HepG2 (cell line): Measurements from ENCODE around the gene GPR179. TPM values are rescaled to one million over a fixed set of nuclear protein-coding genes. Genes with fewer than 3 reads are reported as not detected.

Experiments
- ATAC-seq: fragments of 200-7000 bp; cut with Tn5 transposase; 3 replicates; pipeline ENCODE4 v1.9.1; 2020; ENCODE audit warnings: mild to moderate bottlenecking, moderate library complexity
- BruUV-seq: library from RNA; stranded (reverse); fragments of 400-500 nt; replicated peaks from 2 replicates; lab custom pipeline; 2021; lab: Mats Ljungman, UMichigan
- CTCF ChIA-PET: fragments of 300-600 bp; formaldehyde crosslinking; extraction: SDS; loops from one replicate; lab custom pipeline; 2021; ENCODE audit warnings: low total read pairs, inconsistent platforms, low intra/inter-chr PET ratio; lab: Yijun Ruan, JAX
- POLR2A ChIA-PET: fragments of 350-600 bp; sonication (Branson Sonifier 250); formaldehyde crosslinking; loops from one replicate; lab custom pipeline; 2020; ENCODE audit warnings: antibody characterized with exemption, inconsistent platforms; lab: Yijun Ruan, JAX
- DNase-seq: peaks from one replicate; pipeline ENCODE4 v3.0.0-alpha.2; 2015; ENCODE audit warnings: low spot score
- FAIRE-seq: peaks from 3 replicates; lab custom pipeline; 2011; peaks lifted over from hg19 to GRCh38; lab: Jason Lieb, UNC
- H2AFZ ChIP-seq: one replicate; pipeline ENCODE4 v1.6.1; 2011; ENCODE audit warnings: low read length, inconsistent platforms
- H3K27ac ChIP-seq: fragments of 300-600 bp; 3 replicates; pipeline ENCODE4 v1.8.0; 2011; ENCODE audit warnings: mixed run types, mild to moderate bottlenecking, mixed read lengths, low read length, inconsistent platforms; ENCODE audit not compliant: insufficient read depth; ENCODE audit errors: extremely low read length
- H3K27me3 ChIP-seq, 2 experiments: fragments of 200-600 bp in 1 of 2; 2 replicates in 1 of 2; 3 replicates in 1 of 2; pipeline versions ENCODE4 v1.6.0 to v1.8.0; 2011; ENCODE audit warnings: low read length in 2 of 2, mild to moderate bottlenecking in 2 of 2, moderate library complexity in 2 of 2, inconsistent platforms in 1 of 2; ENCODE audit not compliant: insufficient read depth in 2 of 2, control insufficient read depth in 1 of 2
- H3K36me3 ChIP-seq, 2 experiments: fragments of 200-600 bp in 1 of 2; replicated peaks in 1 of 2; 2 replicates in 1 of 2; 3 replicates in 1 of 2; pipeline versions ENCODE4 v1.5.1 to v1.8.0; 2011; ENCODE audit warnings: low read length in 2 of 2, inconsistent platforms in 1 of 2; ENCODE audit not compliant: insufficient read depth in 2 of 2, control insufficient read depth in 1 of 2
- H3K4me1 ChIP-seq: 2 replicates; pipeline ENCODE4 v1.5.1; 2012; ENCODE audit warnings: low read length, inconsistent platforms; ENCODE audit not compliant: insufficient read depth
- H3K4me2 ChIP-seq: 2 replicates; pipeline ENCODE4 v1.6.0; 2011; ENCODE audit warnings: low read depth, low read length, inconsistent platforms
- H3K4me3 ChIP-seq, 3 experiments: fragments of 200-600 bp in 1 of 3; sonication (generic), shearing (Covaris generic) in 1 of 3; replicated peaks in 1 of 3; 2 replicates each; pipeline ENCODE4 v1.5.1; 2011 to 2016; ENCODE audit warnings: low read length in 3 of 3, inconsistent platforms in 2 of 3, low read depth in 2 of 3, mild to moderate bottlenecking in 2 of 3, control low read depth in 1 of 3, mixed read lengths in 1 of 3; ENCODE audit not compliant: insufficient read depth in 1 of 3
- H3K79me2 ChIP-seq: one replicate; pipeline ENCODE4 v1.6.1; 2011; ENCODE audit warnings: low read length, inconsistent platforms; ENCODE audit not compliant: insufficient read depth
- H3K9ac ChIP-seq: 2 replicates; pipeline ENCODE4 v1.6.0; 2011; ENCODE audit warnings: mild to moderate bottlenecking, low read depth, low read length, inconsistent platforms; ENCODE audit not compliant: insufficient read depth
- H3K9me3 ChIP-seq: 2 replicates; pipeline ENCODE4 v1.5.1; 2012; ENCODE audit warnings: mild to moderate bottlenecking, low read length
- H4K20me1 ChIP-seq: 2 replicates; pipeline ENCODE4 v1.6.0; 2011; ENCODE audit warnings: inconsistent platforms, mild to moderate bottlenecking, low read length, moderate library complexity; ENCODE audit not compliant: insufficient read depth
- LCORL ChIP-seq, 2 experiments: fragments of 450-650 bp in 1 of 2; sonication (generic) in 1 of 2; formaldehyde crosslinking in 1 of 2; IDR thresholded peaks; 2 replicates each; pipeline versions ENCODE4 v1.5.0 to v1.6.1; 2017 to 2020; ENCODE audit warnings: antibody characterized with exemption in 1 of 2, missing genetic modification reagents in 1 of 2
- NFIB ChIP-seq: sonication (generic); formaldehyde crosslinking; IDR thresholded peaks from 2 replicates; pipeline ENCODE4 v1.9.0; 2021; ENCODE audit warnings: missing genetic modification reagents, mild to moderate bottlenecking, borderline replicate concordance
- RBFOX2 ChIP-seq: fragments of 200-400 bp; formaldehyde crosslinking; IDR thresholded peaks from 2 replicates; pipeline ENCODE4 v1.6.1; 2017; ENCODE audit warnings: low read depth, mild to moderate bottlenecking, low read length
- SOX13 ChIP-seq, 3 experiments: fragments of 450-650 bp in 1 of 3; sonication (generic) in 1 of 3; formaldehyde crosslinking in 1 of 3; IDR thresholded peaks in 2 of 3; conservative IDR thresholded peaks in 1 of 3; 2 replicates each; pipeline versions ENCODE4 v1.5.0 to v1.6.1; 2016 to 2020; ENCODE audit warnings: antibody characterized with exemption in 1 of 3, mild to moderate bottlenecking in 1 of 3, missing compliant biosample characterization in 1 of 3, missing genetic modification reagents in 1 of 3, moderate library complexity in 1 of 3
- ZFYVE20 ChIP-seq: sonication (generic); formaldehyde crosslinking; IDR thresholded peaks from 2 replicates; pipeline ENCODE4 v1.8.0; 2023; ENCODE audit warnings: low read depth, mild to moderate bottlenecking, moderate library complexity, missing genetic modification reagents, borderline replicate concordance
- ZNF18 ChIP-seq: sonication (generic); formaldehyde crosslinking; IDR thresholded peaks from 2 replicates; pipeline ENCODE4 v1.8.0; 2022; ENCODE audit warnings: mild to moderate bottlenecking, missing genetic modification reagents; ENCODE audit not compliant: insufficient replicate concordance
- ZNF274 ChIP-seq: sonication (generic); formaldehyde crosslinking; IDR thresholded peaks from 2 replicates; pipeline ENCODE4 v1.5.1; 2020; ENCODE audit warnings: mild to moderate bottlenecking, missing genetic modification reagents
- ZNF460 ChIP-seq: sonication (generic); formaldehyde crosslinking; IDR thresholded peaks from 2 replicates; pipeline ENCODE4 v1.5.1; 2020; ENCODE audit warnings: missing genetic modification reagents, mild to moderate bottlenecking, borderline replicate concordance
- ZNF547 ChIP-seq: sonication (generic); formaldehyde crosslinking; IDR thresholded peaks from 2 replicates; pipeline ENCODE4 v1.5.1; 2020; ENCODE audit warnings: mild to moderate bottlenecking, missing genetic modification reagents
- ZNF556 ChIP-seq: sonication (generic); formaldehyde crosslinking; IDR thresholded peaks from 2 replicates; pipeline ENCODE4 v1.4.0; 2020; ENCODE audit warnings: mild to moderate bottlenecking, missing genetic modification reagents, borderline replicate concordance
- ZNF687 ChIP-seq: sonication (generic); formaldehyde crosslinking; IDR thresholded peaks from 2 replicates; pipeline ENCODE4 v1.5.1; 2020; ENCODE audit warnings: mild to moderate bottlenecking, missing genetic modification reagents, moderate library complexity
- ZNF891 ChIP-seq: sonication (generic); formaldehyde crosslinking; IDR thresholded peaks from 2 replicates; pipeline ENCODE4 v1.5.0; 2020; ENCODE audit warnings: mild to moderate bottlenecking, missing genetic modification reagents
- whole genome bisulfite sequencing: methylation state at CpG from one replicate; pipeline ENCODE4 v1.1.6; 2017; ENCODE audit warnings: low lambda C conversion rate; 5-methylcytosine and 5-hydroxymethylcytosine counted together
- in situ Hi-C: cut with HindIII; loops from 2 replicates; pipeline ENCODE4 v1.10.0; 2017; ENCODE audit warnings: low pct_unique_long_range_greater_than_20kb; ENCODE audit not compliant: extremely low pct_ligation_motif_present
- intact Hi-C: fragments of 100-400 bp; cut with micrococcal nuclease; formaldehyde crosslinking; loops from one replicate; pipeline ENCODE4 v1.10.0; 2022; ENCODE audit not compliant: unreplicated experiment
- polyA plus RNA-seq, 8 experiments: library from polyadenylated mRNA; depleted of rRNA in 3 of 8; stranded (reverse) in 7 of 8; unstranded in 1 of 8; fragments of >200 nt; fragmentation: Illumina TruSeq in 4 of 8; extraction: Trizol in 4 of 8; gene quantifications; 2 replicates each; pipeline versions ENCODE4 v1.2.1 to v1.2.3, GENCODE V29; 2011 to 2016; ENCODE audit warnings: low read depth in 4 of 8, missing spikeins in 1 of 8, mixed read lengths in 1 of 8; ENCODE audit not compliant: insufficient read depth in 1 of 8
- total RNA-seq, 5 experiments: library from RNA; depleted of rRNA; stranded (reverse); fragments of >200 nt; fragmentation: Illumina TruSeq; extraction: Trizol; gene quantifications; 2 replicates each; pipeline ENCODE4 v1.2.3, GENCODE V29; 2016; ENCODE audit warnings: low read depth in 1 of 5

Gene GPR179
- total and polyA plus RNA-seq, 2 of the 13 experiments (the other 11 are each of a cell fraction or from before 2014, with no cell fraction given), result 0.03 TPM; not detected in 1

- Histone ChIP-seq H2AFZ (no peak overlapping the region), H3K4me3 (no peak overlapping the region), H3K79me2 (no peaks in the 10 kb centered on the region), H3K9me3 (no peaks in the 10 kb centered on the region), H3K36me3 (no peaks in the 10 kb centered on the region), H3K9ac (no peak overlapping the region), H4K20me1 (no peaks in the 10 kb centered on the region), H3K4me1 (peaks cover 13% of the 10 kb centered on the region), H3K27ac (no peak overlapping the region), H3K27me3 (peaks cover 7 to 31% of the 10 kb centered on the region in 2 experiments; a peak in 3 of 5 replicates), H3K4me2 (no peak overlapping the region)
- in situ Hi-C loops, result no loop called here
- POLR2A ChIA-PET, result interaction anchor here (1.7 kb wide), 1 partner anchor 10 kb away, joined by 8 read pairs; no protein-coding TSS in a partner anchor
- intact Hi-C loops, result no loop called here
- DNase-seq, result peak; percentile 47
- no peak for FAIRE-seq
- BruUV-seq, result no TSS peak
- CTCF ChIA-PET, result no interaction called here
- ATAC-seq, result peak; percentile 69
- TF ChIP-seq ZNF460 (CRISPR knock-in tag) (no peak), ZNF891 (0 out of 2 replicates have a peak, but pooled peaks have one; percentile 34), RBFOX2 (no peak), ZNF687 (CRISPR knock-in tag) (peak; percentile 20; the same call in 1 of the 2 replicates), ZNF274 (CRISPR knock-in tag) (0 out of 2 replicates have a peak, but pooled peaks have one; percentile 51), ZNF18 (no peak), ZNF547 (CRISPR knock-in tag) (0 out of 2 replicates have a peak, but pooled peaks have one; percentile 36), ZFYVE20 (no peak), SOX13 (IDR thresholded peaks at IDR 0.05) (no peak), SOX13 (CRISPR knock-in tag; conservative IDR thresholded peaks at IDR 0.05 in 1 of 2, IDR thresholded peaks at IDR 0.05 in 1 of 2) (0 out of 4 replicates have a peak, but pooled peaks of 1 of the 2 experiments have one; percentile 10), NFIB (CRISPR knock-in tag) (peak; percentile 61; the same call in 1 of the 2 replicates), ZNF556 (CRISPR knock-in tag) (no peak), LCORL (IDR thresholded peaks at IDR 0.05) (peak; percentile 75; the same call in 1 of the 2 replicates), LCORL (CRISPR knock-in tag; IDR thresholded peaks at IDR 0.05) (no peak)
- 37% methylated on average over 5 of the region's 5 CpGs for WGBS
Measured at GRCh38 chr17:38341035-38341721, 2.6 kb downstream of the GPR179 start.
